HG03064 (cell line): Measurements from ENCODE around the gene NOS1AP.
A peak's percentile ranks its signal among the peaks of the same experiment; 100 is the strongest.

Source experiments
- ATAC-seq: cut with Tn5 transposase; IDR thresholded peaks from one replicate; pipeline ENCODE4 v1.9.1; 2021; ENCODE audit warnings: low read depth; ENCODE audit not compliant: unreplicated experiment

Gene NOS1AP

GRCh38 chr1:162353702-162354101, 284.2 kb downstream of the NOS1AP start:
- no peak for ATAC-seq

GRCh38 chr1:162357681-162358266, 288.3 kb downstream of the NOS1AP start:
- ATAC-seq, result no peak

- no peak for ATAC-seq
Measured at GRCh38 chr1:162358928-162359327, 289.4 kb downstream of the NOS1AP start.

- ATAC-seq, result no peak
Measured at GRCh38 chr1:162359523-162360236, 290.2 kb downstream of the NOS1AP start.

GRCh38 chr1:162360237-162360873, 290.9 kb downstream of the NOS1AP start:
- ATAC-seq, result no peak

GRCh38 chr1:162360874-162361260, 291.4 kb downstream of the NOS1AP start:
- no peak for ATAC-seq

GRCh38 chr1:162361349-162361748, 291.9 kb downstream of the NOS1AP start:
- peak; percentile 37 for ATAC-seq

- ATAC-seq, result no peak
Measured at GRCh38 chr1:162363823-162364222, 294.3 kb downstream of the NOS1AP start.

- no peak for ATAC-seq
Measured at GRCh38 chr1:162364498-162364897, 295.0 kb downstream of the NOS1AP start.

- no peak for ATAC-seq
Measured at GRCh38 chr1:162365284-162366020, 296.0 kb downstream of the NOS1AP start.

- no peak for ATAC-seq
Measured at GRCh38 chr1:162366149-162366548, 296.7 kb downstream of the NOS1AP start.

- no peak for ATAC-seq
Measured at GRCh38 chr1:162366671-162367070, 297.2 kb downstream of the NOS1AP start.

- no peak for ATAC-seq
Measured at GRCh38 chr1:162367073-162367472, 297.6 kb downstream of the NOS1AP start.

GRCh38 chr1:162367772-162368171, 298.3 kb downstream of the NOS1AP start:
- no peak for ATAC-seq

- no peak for ATAC-seq
Measured at GRCh38 chr1:162368451-162368850, 299.0 kb downstream of the NOS1AP start.

GRCh38 chr1:162369571-162369970, 300.1 kb downstream of the NOS1AP start:
- no peak for ATAC-seq

GRCh38 chr1:162370161-162370560, 300.7 kb downstream of the NOS1AP start:
- ATAC-seq, result no peak

- ATAC-seq, result no peak
Measured at GRCh38 chr1:162370721-162371120, 301.2 kb downstream of the NOS1AP start.

GRCh38 chr1:162371611-162372010, 302.1 kb downstream of the NOS1AP start:
- no peak for ATAC-seq

- ATAC-seq, result no peak
Measured at GRCh38 chr1:162372159-162373071, 302.9 kb downstream of the NOS1AP start.
